Activated T-cell treated with anti-CD3 and anti-CD28 coated beads for 1 hour (primary cell): ENCODE results near the gene CLTCL1.
"Not testable (repeated sequence)": the region's sequence is repeated elsewhere in the genome, so short reads cannot be mapped to it uniquely, and the experiment has no call there.

Experiments
- DNase-seq: peaks from one replicate; pipeline ENCODE4 v3.0.0-alpha.2; 2020; ENCODE audit warnings: low read depth

Gene CLTCL1

GRCh38 chr22:19216579-19216978, 74.9 kb downstream of the CLTCL1 start:
- no peak for DNase-seq

GRCh38 chr22:19215360-19215759, 76.2 kb downstream of the CLTCL1 start:
- DNase-seq, result no peak

- no peak for DNase-seq
Observed at GRCh38 chr22:19214078-19214473, 77.4 kb downstream of the CLTCL1 start.

- no peak for DNase-seq
Observed at GRCh38 chr22:19213442-19214077, 78.0 kb downstream of the CLTCL1 start.

GRCh38 chr22:19213001-19213400, 78.5 kb downstream of the CLTCL1 start:
- DNase-seq, result no peak

GRCh38 chr22:19212302-19212870, 79.1 kb downstream of the CLTCL1 start:
- no peak for DNase-seq

GRCh38 chr22:19210188-19210587, 81.3 kb downstream of the CLTCL1 start:
- no peak for DNase-seq

GRCh38 chr22:19208287-19208847, 83.2 kb downstream of the CLTCL1 start:
- DNase-seq, result no peak

GRCh38 chr22:19207884-19208283, 83.6 kb downstream of the CLTCL1 start:
- DNase-seq, result no peak

GRCh38 chr22:19207401-19207808, 84.1 kb downstream of the CLTCL1 start:
- DNase-seq, result no peak

- no peak for DNase-seq
Observed at GRCh38 chr22:19206287-19206686, 85.2 kb downstream of the CLTCL1 start.

- no peak for DNase-seq
Observed at GRCh38 chr22:19204640-19205039, 86.9 kb downstream of the CLTCL1 start.

GRCh38 chr22:19203834-19204233, 87.7 kb downstream of the CLTCL1 start:
- DNase-seq, result no peak

- DNase-seq, result not testable (repeated sequence)
Observed at GRCh38 chr22:19202799-19203186, 88.7 kb downstream of the CLTCL1 start.

GRCh38 chr22:19201869-19202798, 89.4 kb downstream of the CLTCL1 start:
- DNase-seq, result no peak

GRCh38 chr22:19201130-19201868, 90.2 kb downstream of the CLTCL1 start:
- no peak for DNase-seq

- no peak for DNase-seq
Observed at GRCh38 chr22:19199479-19199878, 92.0 kb downstream of the CLTCL1 start.

- DNase-seq, result no peak
Observed at GRCh38 chr22:19197997-19198865, 93.3 kb downstream of the CLTCL1 start.

- DNase-seq, result no peak
Observed at GRCh38 chr22:19196841-19197612, 94.5 kb downstream of the CLTCL1 start.
